Activated CD4-positive, alpha-beta T cell treated with anti-CD3 and anti-CD28 coated beads, Interleukin-2, Interleukin-6, amounts not matched to agents 100 ng/mL and 50 ng/mL, durations not matched to agents 16 hours and 8 hours (primary cell): Measurements from ENCODE around the gene CBX2.

Source experiments
- DNase-seq: peaks from one replicate; pipeline ENCODE4 v3.0.0-alpha.2; 2020

Gene CBX2

GRCh38 chr17:79789943-79790804 is 12.2 kb downstream of the CBX2 start:
- DNase-seq: peak; percentile 48

- no peak for DNase-seq
Measured at GRCh38 chr17:79790805-79791734, 13.1 kb downstream of the CBX2 start.

GRCh38 chr17:79791735-79792161 is 13.8 kb downstream of the CBX2 start:
- DNase-seq: no peak

- DNase-seq: no peak
Measured at GRCh38 chr17:79792341-79792871, 14.5 kb downstream of the CBX2 start.

- DNase-seq: no peak
Measured at GRCh38 chr17:79792984-79793923, 15.3 kb downstream of the CBX2 start.

GRCh38 chr17:79793924-79794304 is 16.0 kb downstream of the CBX2 start:
- DNase-seq: no peak

- DNase-seq: no peak
Measured at GRCh38 chr17:79794659-79795511, 16.9 kb downstream of the CBX2 start.

GRCh38 chr17:79795795-79796443 is 18.0 kb downstream of the CBX2 start:
- no peak for DNase-seq

- DNase-seq: no peak
Measured at GRCh38 chr17:79796444-79796762, 18.5 kb downstream of the CBX2 start.

- peak; percentile 100 for DNase-seq
Measured at GRCh38 chr17:79796763-79797491, 19.0 kb downstream of the CBX2 start, which contains the start of gene CBX8. Gene CBX8 (minus strand): TSS chr17:79797077. CDS start chr17:79796998, 79 bp downstream.

- no peak for DNase-seq
Measured at GRCh38 chr17:79797492-79798298, 19.7 kb downstream of the CBX2 start.

GRCh38 chr17:79798299-79799173 is 20.6 kb downstream of the CBX2 start:
- no peak for DNase-seq

GRCh38 chr17:79799174-79799537 is 21.2 kb downstream of the CBX2 start:
- DNase-seq: no peak

- DNase-seq: no peak
Measured at GRCh38 chr17:79799538-79800324, 21.8 kb downstream of the CBX2 start.

- peak; percentile 61 for DNase-seq
Measured at GRCh38 chr17:79800325-79801155, 22.6 kb downstream of the CBX2 start.
